Measurements from ENCODE around the gene ARHGEF26. TPM values are rescaled to one million over a fixed set of nuclear protein-coding genes. Genes with fewer than 3 reads are reported as not detected.

Gene ARHGEF26
- total RNA-seq, 2 experiments from 2014 or later, result 0.08 TPM; not detected in 1

DNA sequence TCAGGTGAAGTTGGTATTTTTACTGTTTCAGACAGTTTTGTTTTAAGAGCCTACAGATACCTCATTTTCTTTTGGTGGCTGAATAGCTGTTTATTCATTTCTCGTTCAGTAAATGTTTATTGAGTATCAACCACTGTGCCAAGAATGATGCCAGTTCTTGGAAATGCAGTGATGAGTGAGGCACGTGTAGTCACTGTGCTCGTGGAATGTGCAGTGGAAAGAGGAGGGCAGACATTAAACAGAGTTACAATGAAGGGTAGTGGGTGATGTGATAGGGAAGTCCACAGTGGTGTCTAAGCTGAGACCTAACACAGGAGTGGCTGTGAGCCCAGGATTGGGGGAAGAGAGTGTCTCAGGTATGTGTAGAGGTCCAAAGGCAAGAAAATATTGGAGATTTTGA, 73.7 kb downstream of the ARHGEF26 start:
- Histone ChIP-seq H3K27ac (ENCODE audit: low read depth in 1 of 2, low read length in 2 of 2) (no peak overlapping the region), H3K36me3 (ENCODE audit: insufficient read depth, low read length) (no peaks in the 10 kb centered on the region), H3K4me3 (ENCODE audit: low read length) (no peak overlapping the region), H3K27me3 (ENCODE audit: control insufficient read depth in 1 of 2, insufficient read depth in 2 of 2, low read length in 2 of 2) (peaks cover 0 to 5% of the 10 kb centered on the region in 2 experiments), H3K4me1 (ENCODE audit: insufficient read depth, low read length) (no peaks in the 10 kb centered on the region), H3K9me3 (ENCODE audit: control insufficient read depth in 1 of 2, insufficient read depth in 1 of 2, low read length in 2 of 2) (no peaks in the 10 kb centered on the region)
- no peak for ATAC-seq (ENCODE audit: poor library complexity)
- peaks cover 2% of the 10 kb centered on the region for H3K9me3 Mint-ChIP-seq
- CTCF ChIA-PET, result no interaction called here
- no peak for TF ChIP-seq CTCF (IDR thresholded peaks at IDR 0.05)
- no peak for DNase-seq
- no peak overlapping the region for H3K27ac Mint-ChIP-seq
- no peak overlapping the region for H3K4me3 Mint-ChIP-seq
- H3K4me1 Mint-ChIP-seq (ENCODE audit: low read depth), result no peaks in the 10 kb centered on the region
- intact Hi-C loops (cut with DNase I, micrococcal nuclease), result no loop called here
- no peaks in the 10 kb centered on the region for H3K36me3 Mint-ChIP-seq (ENCODE audit: low read depth)
- POLR2A ChIA-PET, result no interaction called here
- H3K27me3 Mint-ChIP-seq, result peaks cover 10% of the 10 kb centered on the region

DNA sequence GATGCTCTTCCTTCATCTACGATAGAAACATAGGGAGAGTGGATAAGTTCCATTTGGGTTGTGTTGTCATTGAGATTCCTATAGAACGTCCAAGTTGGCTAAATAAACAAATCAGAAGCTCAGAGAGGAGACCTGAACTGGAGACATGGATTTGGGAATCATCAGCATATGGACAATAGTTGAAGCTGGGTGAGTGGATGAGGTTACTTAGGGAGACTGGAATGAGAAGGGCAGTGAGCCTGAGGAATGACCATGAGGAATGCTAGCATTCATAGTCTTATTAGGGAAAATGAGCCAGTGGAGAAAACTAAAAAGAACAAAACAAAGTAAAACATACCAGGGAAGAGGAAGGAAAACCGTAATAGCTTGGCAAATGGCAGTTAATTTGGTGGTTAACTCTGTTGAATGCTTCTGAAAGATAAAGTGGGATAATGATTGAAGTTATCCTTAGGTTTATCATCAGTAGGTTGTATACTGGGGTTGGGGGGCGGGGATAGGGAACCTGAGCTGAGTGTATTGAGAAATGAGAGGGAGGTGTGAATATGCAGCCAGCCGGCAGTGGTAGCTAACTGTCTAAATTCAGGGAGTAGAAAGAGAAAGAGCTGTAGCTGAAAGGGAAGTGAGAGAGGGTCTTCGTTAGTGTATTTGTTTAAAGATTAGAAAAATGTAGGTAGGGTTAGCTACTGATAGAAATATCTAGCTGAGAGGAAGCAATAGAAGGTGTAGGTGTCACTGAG, 74.6 kb downstream of the ARHGEF26 start:
- Histone ChIP-seq H3K27ac (ENCODE audit: low read depth in 1 of 2, low read length in 2 of 2) (no peak overlapping the region), H3K9me3 (ENCODE audit: control insufficient read depth in 1 of 2, insufficient read depth in 1 of 2, low read length in 2 of 2) (no peaks in the 10 kb centered on the region), H3K27me3 (ENCODE audit: control insufficient read depth in 1 of 2, insufficient read depth in 2 of 2, low read length in 2 of 2) (peaks cover 0 to 5% of the 10 kb centered on the region in 2 experiments), H3K36me3 (ENCODE audit: insufficient read depth, low read length) (no peaks in the 10 kb centered on the region), H3K4me1 (ENCODE audit: insufficient read depth, low read length) (no peaks in the 10 kb centered on the region), H3K4me3 (ENCODE audit: low read length) (no peak overlapping the region)
- H3K27me3 Mint-ChIP-seq, result peaks cover 10% of the 10 kb centered on the region
- ChIA-PET CTCF (no interaction called here), POLR2A (no interaction called here)
- intact Hi-C loops (cut with DNase I, micrococcal nuclease), result no loop called here
- ATAC-seq (ENCODE audit: poor library complexity), result no peak
- H3K27ac Mint-ChIP-seq, result no peak overlapping the region
- no peak for DNase-seq
- TF ChIP-seq CTCF (IDR thresholded peaks at IDR 0.05), result no peak
- no peak overlapping the region for H3K4me3 Mint-ChIP-seq
- no peaks in the 10 kb centered on the region for H3K4me1 Mint-ChIP-seq (ENCODE audit: low read depth)
- H3K9me3 Mint-ChIP-seq, result peaks cover 2% of the 10 kb centered on the region
- H3K36me3 Mint-ChIP-seq (ENCODE audit: low read depth), result no peaks in the 10 kb centered on the region

GRCh38 chr3:154197751-154198150, 76.6 kb downstream of the ARHGEF26 start:
- no peak for TF ChIP-seq CTCF (IDR thresholded peaks at IDR 0.05)
- no peak overlapping the region for H3K27ac Mint-ChIP-seq
- ChIA-PET POLR2A (no interaction called here), CTCF (no interaction called here)
- H3K4me1 Mint-ChIP-seq (ENCODE audit: low read depth), result no peaks in the 10 kb centered on the region
- Histone ChIP-seq H3K4me1 (ENCODE audit: insufficient read depth, low read length) (no peaks in the 10 kb centered on the region), H3K27ac (ENCODE audit: low read depth in 1 of 2, low read length in 2 of 2) (no peak overlapping the region), H3K4me3 (ENCODE audit: low read length) (no peak overlapping the region), H3K36me3 (ENCODE audit: insufficient read depth, low read length) (no peaks in the 10 kb centered on the region), H3K9me3 (ENCODE audit: control insufficient read depth in 1 of 2, insufficient read depth in 1 of 2, low read length in 2 of 2) (no peaks in the 10 kb centered on the region), H3K27me3 (ENCODE audit: control insufficient read depth in 1 of 2, insufficient read depth in 2 of 2, low read length in 2 of 2) (peaks cover 0 to 5% of the 10 kb centered on the region in 2 experiments)
- H3K27me3 Mint-ChIP-seq, result peaks cover 10% of the 10 kb centered on the region
- DNase-seq (no peak), ATAC-seq (ENCODE audit: poor library complexity) (no peak)
- no peaks in the 10 kb centered on the region for H3K36me3 Mint-ChIP-seq (ENCODE audit: low read depth)
- intact Hi-C loops (cut with DNase I, micrococcal nuclease), result no loop called here
- H3K4me3 Mint-ChIP-seq, result no peak overlapping the region
- H3K9me3 Mint-ChIP-seq, result peaks cover 2% of the 10 kb centered on the region

Measured in CD4-positive, alpha-beta T cell (primary cell).